Epithelial cell of esophagus (primary cell): ENCODE measurements around the gene CCDC60.

Source experiments
- DNase-seq: peaks from one replicate; pipeline ENCODE4 v3.0.0; 2010; ENCODE audit warnings: low read depth
- H3K4me3 ChIP-seq: 2 replicates; pipeline ENCODE4 v1.5.1; 2011; ENCODE audit warnings: mild to moderate bottlenecking, low read length, control low read depth
- CTCF ChIP-seq: IDR thresholded peaks from 2 replicates; pipeline ENCODE4 v1.5.1; 2011; ENCODE audit warnings: low read depth, mild to moderate bottlenecking, low read length, control low read depth, inconsistent platforms; ENCODE audit not compliant: insufficient read depth; ENCODE audit errors: missing control alignments

The CCDC60 gene

GRCh38 chr12:119314290-119314689 is 20.2 kb upstream of the CCDC60 start:
- no peak overlapping the region for H3K4me3 ChIP-seq
- TF ChIP-seq CTCF = no peak
- no peak for DNase-seq

GRCh38 chr12:119319638-119320037 is 14.9 kb upstream of the CCDC60 start:
- H3K4me3 ChIP-seq = no peak overlapping the region
- no peak for TF ChIP-seq CTCF
- DNase-seq = no peak

GRCh38 chr12:119320678-119321077 is 13.9 kb upstream of the CCDC60 start:
- no peak for TF ChIP-seq CTCF
- no peak overlapping the region for H3K4me3 ChIP-seq
- no peak for DNase-seq

- no peak overlapping the region for H3K4me3 ChIP-seq
- no peak for DNase-seq
- no peak for TF ChIP-seq CTCF
Measured at GRCh38 chr12:119322301-119322723, 12.2 kb upstream of the CCDC60 start.

GRCh38 chr12:119325813-119326212 is 8.7 kb upstream of the CCDC60 start:
- no peak for TF ChIP-seq CTCF

GRCh38 chr12:119326341-119326740 is 8.2 kb upstream of the CCDC60 start:
- no peak for DNase-seq
- H3K4me3 ChIP-seq = no peak overlapping the region
- TF ChIP-seq CTCF = no peak

More at GRCh38 chr12:119325813-119326212, 8.7 kb upstream of the CCDC60 start:
- no peak for DNase-seq
- H3K4me3 ChIP-seq = no peak overlapping the region

GRCh38 chr12:119327471-119327870 is 7.1 kb upstream of the CCDC60 start:
- no peak for DNase-seq
- no peak overlapping the region for H3K4me3 ChIP-seq
- TF ChIP-seq CTCF = no peak
